CD14-positive monocyte (primary cell): ENCODE results near the gene DAGLA. TPM values are rescaled to one million over a fixed set of nuclear protein-coding genes. Genes with fewer than 3 reads are reported as not detected.

Experiments used
- DNase-seq, 3 donors: peaks; one replicate each; pipeline ENCODE4 v3.0.0-alpha.2; 2011 to 2022
- H2AFZ ChIP-seq: 2 replicates; pipeline ENCODE4 v1.6.0; 2012; ENCODE audit warnings: mild to moderate bottlenecking, low read depth, low read length, inconsistent platforms; ENCODE audit not compliant: insufficient read depth, poor library complexity, severe bottlenecking
- H3K27ac ChIP-seq, 2 donors: 1 replicate in 1 of 2; 2 replicates in 1 of 2; pipeline ENCODE4 v1.5.1; 2012 to 2013; ENCODE audit warnings: low read length in 2 of 2, control low read depth in 1 of 2, inconsistent platforms in 1 of 2, low read depth in 1 of 2, mild to moderate bottlenecking in 1 of 2
- H3K27me3 ChIP-seq, 2 donors: one replicate each; pipeline versions ENCODE4 v1.6.0 to v1.6.1; 2011 to 2013; ENCODE audit warnings: low read length in 2 of 2; ENCODE audit not compliant: control insufficient read depth in 2 of 2, insufficient read depth in 2 of 2
- H3K36me3 ChIP-seq, 2 donors: replicated peaks in 1 of 2; 1 replicate in 1 of 2; 2 replicates in 1 of 2; pipeline versions ENCODE4 v1.5.1 to v1.6.1; 2012 to 2013; ENCODE audit warnings: low read length in 2 of 2, control low read depth in 1 of 2, inconsistent platforms in 1 of 2, mild to moderate bottlenecking in 1 of 2; ENCODE audit not compliant: insufficient read depth in 2 of 2, control insufficient read depth in 1 of 2
- H3K4me1 ChIP-seq, 2 donors: 1 replicate in 1 of 2; 2 replicates in 1 of 2; pipeline versions ENCODE4 v1.5.1 to v1.6.1; 2012 to 2013; ENCODE audit warnings: low read length in 2 of 2, control low read depth in 1 of 2, inconsistent platforms in 1 of 2, mild to moderate bottlenecking in 1 of 2, moderate library complexity in 1 of 2; ENCODE audit not compliant: insufficient read depth in 2 of 2, control insufficient read depth in 1 of 2
- H3K4me2 ChIP-seq: replicated peaks from 2 replicates; pipeline ENCODE3; 2012; ENCODE audit warnings: low read length, moderate library complexity, mild to moderate bottlenecking; ENCODE audit not compliant: poor library complexity, severe bottlenecking; ENCODE audit errors: extremely low read depth
- H3K4me3 ChIP-seq, 3 experiments: fragments of 200-600 bp in 1 of 3; sonication (generic) in 1 of 3; replicated peaks in 1 of 3; 1 replicate in 2 of 3; 2 replicates in 1 of 3; pipeline ENCODE4 v1.5.1; 2011 to 2013; ENCODE audit warnings: low read length in 3 of 3, mild to moderate bottlenecking in 3 of 3, control low read depth in 2 of 3, low read depth in 2 of 3, inconsistent platforms in 1 of 3, moderate library complexity in 1 of 3
- H3K79me2 ChIP-seq: 2 replicates; pipeline ENCODE4 v1.6.0; 2012; ENCODE audit warnings: mild to moderate bottlenecking, control low read depth, inconsistent platforms, low read length, moderate library complexity; ENCODE audit not compliant: insufficient read depth
- H3K9ac ChIP-seq: 2 replicates; pipeline ENCODE4 v1.6.0; 2017; ENCODE audit warnings: low read length, mild to moderate bottlenecking; ENCODE audit not compliant: insufficient read depth, poor library complexity, severe bottlenecking
- H3K9me3 ChIP-seq, 2 donors: replicated peaks in 1 of 2; 1 replicate in 1 of 2; 2 replicates in 1 of 2; pipeline versions ENCODE4 v1.5.1 to v1.6.1; 2012 to 2013; ENCODE audit warnings: low read length in 2 of 2, control low read depth in 1 of 2; ENCODE audit not compliant: control insufficient read depth in 1 of 2, insufficient read depth in 1 of 2
- H4K20me1 ChIP-seq: 2 replicates; pipeline ENCODE4 v1.6.0; 2012; ENCODE audit warnings: mild to moderate bottlenecking, low read length, control low read depth, moderate library complexity; ENCODE audit not compliant: insufficient read depth
- H3K27ac Mint-ChIP-seq, 7 donors: one replicate each; pipeline ENCODE4 v1.8.0; 2020; ENCODE audit warnings: mild to moderate bottlenecking in 7 of 7, mixed read lengths in 7 of 7, moderate library complexity in 6 of 7, inconsistent platforms in 2 of 7
- H3K27me3 Mint-ChIP-seq, 3 donors: one replicate each; pipeline ENCODE4 v1.8.0; 2021 to 2022; ENCODE audit warnings: low read depth in 3 of 3, mild to moderate bottlenecking in 3 of 3, mixed read lengths in 3 of 3, moderate library complexity in 3 of 3, inconsistent platforms in 1 of 3
- H3K36me3 Mint-ChIP-seq, 2 donors: one replicate each; pipeline ENCODE4 v1.8.0; 2020; ENCODE audit warnings: mixed read lengths in 2 of 2, inconsistent platforms in 1 of 2, mild to moderate bottlenecking in 1 of 2
- H3K4me1 Mint-ChIP-seq: one replicate; pipeline ENCODE4 v1.8.0; 2020; ENCODE audit warnings: mild to moderate bottlenecking, mixed read lengths
- H3K4me3 Mint-ChIP-seq, 2 donors: one replicate each; pipeline ENCODE4 v1.8.0; 2020; ENCODE audit warnings: mild to moderate bottlenecking in 2 of 2, mixed read lengths in 2 of 2, moderate library complexity in 1 of 2
- H3K9me3 Mint-ChIP-seq, 7 donors: one replicate each; pipeline ENCODE4 v1.8.0; 2020 to 2022; ENCODE audit warnings: mixed read lengths in 7 of 7, mild to moderate bottlenecking in 6 of 7, moderate library complexity in 6 of 7, inconsistent platforms in 2 of 7
- WGBS: methylation state at CpG from one replicate; pipeline ENCODE4 v1.1.5; 2013; ENCODE audit warnings: missing lambda C conversion rate; ENCODE audit not compliant: insufficient coverage; 5-methylcytosine and 5-hydroxymethylcytosine counted together
- intact Hi-C, 2 donors: fragments of 100-400 bp; cut with micrococcal nuclease; formaldehyde crosslinking; loops; one replicate each; pipeline versions ENCODE4 v1.15.0 to v1.15.1; 2023
- polyA plus RNA-seq, 3 donors: library from polyadenylated mRNA; depleted of rRNA in 1 of 3; unstranded in 2 of 3; stranded (reverse) in 1 of 3; fragments of 300-500 nt in 2 of 3; fragments of >200 nt in 1 of 3; fragmentation: Illumina TruSeq in 2 of 3; gene quantifications; 1 replicate in 2 of 3; 2 replicates in 1 of 3; pipeline ENCODE4 v1.2.3, GENCODE V29; 2012 to 2021
- TF ChIP-seq, protein P1 (sequence below): fragments of 200-600 bp; IDR thresholded peaks from one replicate; pipeline ENCODE4 v1.8.0; 2022; ENCODE audit warnings: antibody characterized with exemption, mild to moderate bottlenecking

The DAGLA gene
- polyA plus RNA-seq, 3 donors, result 0.16 to 6.7 (median 0.73) TPM

DNA sequence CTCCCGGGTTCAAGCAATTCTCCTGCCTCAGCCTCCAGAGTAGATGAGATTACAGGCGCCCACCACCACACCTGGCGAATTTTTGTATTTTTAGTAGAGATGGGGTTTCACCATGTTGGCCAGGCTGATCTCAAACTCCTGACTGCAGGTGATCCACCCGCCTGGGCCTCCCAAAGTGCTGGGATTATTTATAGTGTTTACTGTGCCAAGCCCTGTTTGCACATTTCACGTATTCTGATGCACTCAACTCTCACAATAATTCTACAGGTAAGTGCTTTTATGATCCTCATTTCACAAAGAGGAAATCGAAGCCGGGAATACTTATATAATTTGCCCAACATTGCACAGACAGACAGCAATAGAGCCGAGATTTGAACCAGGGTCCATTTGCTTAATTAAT is 38.0 kb upstream of the DAGLA start:
- no peak overlapping the region for H2AFZ ChIP-seq
- peaks cover 2% of the 10 kb centered on the region for H3K4me1 Mint-ChIP-seq
- H3K36me3 Mint-ChIP-seq, result no peaks in the 10 kb centered on the region
- H3K27me3 ChIP-seq, result no peaks in the 10 kb centered on the region
- DNase-seq, result no peak
- no peaks in the 10 kb centered on the region for H3K9me3 ChIP-seq
- H3K9me3 Mint-ChIP-seq, result no peaks in the 10 kb centered on the region
- H3K27ac ChIP-seq, result no peak overlapping the region
- H3K4me3 Mint-ChIP-seq, result no peak overlapping the region
- TF ChIP-seq, protein P1, sequence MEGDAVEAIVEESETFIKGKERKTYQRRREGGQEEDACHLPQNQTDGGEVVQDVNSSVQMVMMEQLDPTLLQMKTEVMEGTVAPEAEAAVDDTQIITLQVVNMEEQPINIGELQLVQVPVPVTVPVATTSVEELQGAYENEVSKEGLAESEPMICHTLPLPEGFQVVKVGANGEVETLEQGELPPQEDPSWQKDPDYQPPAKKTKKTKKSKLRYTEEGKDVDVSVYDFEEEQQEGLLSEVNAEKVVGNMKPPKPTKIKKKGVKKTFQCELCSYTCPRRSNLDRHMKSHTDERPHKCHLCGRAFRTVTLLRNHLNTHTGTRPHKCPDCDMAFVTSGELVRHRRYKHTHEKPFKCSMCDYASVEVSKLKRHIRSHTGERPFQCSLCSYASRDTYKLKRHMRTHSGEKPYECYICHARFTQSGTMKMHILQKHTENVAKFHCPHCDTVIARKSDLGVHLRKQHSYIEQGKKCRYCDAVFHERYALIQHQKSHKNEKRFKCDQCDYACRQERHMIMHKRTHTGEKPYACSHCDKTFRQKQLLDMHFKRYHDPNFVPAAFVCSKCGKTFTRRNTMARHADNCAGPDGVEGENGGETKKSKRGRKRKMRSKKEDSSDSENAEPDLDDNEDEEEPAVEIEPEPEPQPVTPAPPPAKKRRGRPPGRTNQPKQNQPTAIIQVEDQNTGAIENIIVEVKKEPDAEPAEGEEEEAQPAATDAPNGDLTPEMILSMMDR, result no peak
- no peak overlapping the region for H3K9ac ChIP-seq
- H3K4me2 ChIP-seq, result no peak overlapping the region
- 100% methylated on average over 2 of the region's 8 CpGs for WGBS
- intact Hi-C loops, result no loop called here
- no peaks in the 10 kb centered on the region for H3K4me1 ChIP-seq
- no peaks in the 10 kb centered on the region for H3K79me2 ChIP-seq
- H3K27me3 Mint-ChIP-seq, result peaks cover 5 to 17% (median 7%) of the 10 kb centered on the region in 3 donors
- no peaks in the 10 kb centered on the region for H4K20me1 ChIP-seq
- H3K27ac Mint-ChIP-seq, result no peak overlapping the region
- H3K36me3 ChIP-seq, result no peaks in the 10 kb centered on the region
- no peak overlapping the region for H3K4me3 ChIP-seq

DNA sequence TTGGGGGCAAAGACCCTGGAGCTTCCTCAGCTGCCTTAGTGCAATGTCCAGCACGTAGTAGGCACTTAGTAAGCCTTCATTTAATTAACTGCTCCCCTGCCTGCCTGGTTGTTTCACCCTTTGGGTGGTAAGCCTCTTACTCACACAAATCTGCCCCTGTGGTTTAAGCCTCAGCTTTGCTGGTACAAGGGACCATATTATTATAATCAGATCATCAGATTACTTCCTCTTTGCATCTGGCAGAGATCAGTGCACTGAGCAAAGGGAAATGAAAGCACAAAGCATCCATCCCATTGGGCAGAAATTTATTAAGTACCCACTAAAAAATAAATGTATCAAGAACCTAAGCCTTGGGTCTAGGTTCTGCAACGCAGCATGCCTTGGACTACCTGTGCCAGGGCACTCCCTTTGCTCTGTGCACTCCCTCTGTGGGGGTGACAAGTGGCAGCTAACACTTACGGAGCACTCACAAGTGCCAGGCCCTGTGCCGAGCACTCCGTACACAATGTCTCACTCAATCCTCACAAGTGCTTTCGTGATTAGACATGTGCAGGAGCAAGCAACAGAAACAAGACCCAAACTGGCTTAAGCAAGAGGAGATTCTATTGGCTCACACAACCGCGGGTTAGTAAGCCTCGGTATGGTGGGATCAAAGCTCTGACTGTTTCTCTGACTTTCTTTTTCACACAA is 34.9 kb upstream of the DAGLA start:
- Mint-ChIP-seq H3K4me1 (peaks cover 2% of the 10 kb centered on the region), H3K9me3 (no peaks in the 10 kb centered on the region), H3K27ac (no peak overlapping the region), H3K4me3 (no peak overlapping the region), H3K27me3 (peaks cover 2 to 14% (median 3%) of the 10 kb centered on the region in 3 donors), H3K36me3 (no peaks in the 10 kb centered on the region)
- no peak overlapping the region for H3K9ac ChIP-seq
- H3K36me3 ChIP-seq, result no peaks in the 10 kb centered on the region
- TF ChIP-seq, protein P1, result no peak
- no peaks in the 10 kb centered on the region for H3K79me2 ChIP-seq
- no peaks in the 10 kb centered on the region for H3K9me3 ChIP-seq
- no peak overlapping the region for H3K27ac ChIP-seq
- peak in 1 of 3 donors; percentile 14 for DNase-seq
- no peak overlapping the region for H3K4me3 ChIP-seq
- intact Hi-C loops, result no loop called here
- H3K27me3 ChIP-seq, result no peaks in the 10 kb centered on the region
- H3K4me2 ChIP-seq, result no peak overlapping the region
- 95% methylated on average over 4 of the region's 9 CpGs for WGBS
- H2AFZ ChIP-seq, result no peak overlapping the region
- no peaks in the 10 kb centered on the region for H3K4me1 ChIP-seq
- H4K20me1 ChIP-seq, result no peaks in the 10 kb centered on the region
